ENCODE data around the gene RMND5B. TPM values are rescaled to one million over a fixed set of nuclear protein-coding genes. Genes with fewer than 3 reads are reported as not detected.
"Not testable (repeated sequence)": the region's sequence is repeated elsewhere in the genome, so short reads cannot be mapped to it uniquely, and the experiment has no call there.

Gene RMND5B
- total and polyA plus RNA-seq, 5 donors from 2014 or later, result 22.0 to 39.9 (median 35.0) TPM

DNA sequence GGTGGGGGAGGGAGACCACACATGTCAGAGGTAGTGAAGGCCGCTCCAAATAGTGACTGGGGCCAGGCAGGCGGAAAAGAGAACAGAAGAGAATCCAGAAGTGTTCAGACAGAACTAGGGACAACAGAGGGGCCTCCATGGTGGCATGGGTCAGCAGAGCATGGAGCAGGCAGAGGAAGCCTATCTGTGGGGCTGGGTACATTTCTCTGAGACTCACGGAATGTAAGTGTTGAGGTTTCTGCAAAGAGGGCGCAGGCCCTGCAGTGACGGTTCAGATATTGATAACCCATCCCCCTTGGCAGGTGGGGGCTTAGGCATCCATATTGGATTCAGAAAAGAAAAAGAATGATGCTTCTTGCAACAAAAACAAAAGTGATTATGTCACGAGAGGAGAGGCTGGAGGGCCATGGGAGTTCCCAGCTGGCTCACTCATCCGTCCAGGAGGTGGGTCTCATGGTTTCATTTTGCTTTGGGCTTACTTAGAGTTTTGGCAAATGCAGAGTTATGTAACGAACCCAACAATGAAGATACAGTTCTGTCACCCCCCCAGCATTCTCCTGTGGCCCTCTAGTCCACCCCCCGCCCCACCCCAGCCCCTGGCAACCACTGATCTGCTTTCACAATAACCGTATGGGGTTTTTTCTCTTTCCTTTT, 5.4 kb upstream of the RMND5B start:
- Mint-ChIP-seq H3K4me3 (no peak overlapping the region), H3K36me3 (no peaks in the 10 kb centered on the region), H3K27me3 (no peaks in the 10 kb centered on the region), H3K4me1 (peaks cover 2 to 11% (median 5%) of the 10 kb centered on the region in 4 donors), H3K9me3 (no peaks in the 10 kb centered on the region), H3K27ac (no peak overlapping the region)
- Histone ChIP-seq H3K4me1 (ENCODE audit: control insufficient read depth, insufficient read depth, low read length, poor library complexity, severe bottlenecking) (peaks cover 16% of the 10 kb centered on the region), H3K27me3 (ENCODE audit: control insufficient read depth, insufficient read depth, low read length) (no peaks in the 10 kb centered on the region), H3K9me3 (ENCODE audit: control insufficient read depth in 2 of 2, low read length in 2 of 2) (no peaks in the 10 kb centered on the region), H3K4me3 (ENCODE audit: low read depth, low read length) (no peak overlapping the region), H3K27ac (ENCODE audit: insufficient read depth, low read length, poor library complexity, severe bottlenecking) (no peak overlapping the region), H3K36me3 (ENCODE audit: control insufficient read depth, insufficient read depth, low read length) (no peaks in the 10 kb centered on the region)
- DNase-seq, result no peak
- ATAC-seq (ENCODE audit: low read depth in 2 of 2), result no peak

DNA sequence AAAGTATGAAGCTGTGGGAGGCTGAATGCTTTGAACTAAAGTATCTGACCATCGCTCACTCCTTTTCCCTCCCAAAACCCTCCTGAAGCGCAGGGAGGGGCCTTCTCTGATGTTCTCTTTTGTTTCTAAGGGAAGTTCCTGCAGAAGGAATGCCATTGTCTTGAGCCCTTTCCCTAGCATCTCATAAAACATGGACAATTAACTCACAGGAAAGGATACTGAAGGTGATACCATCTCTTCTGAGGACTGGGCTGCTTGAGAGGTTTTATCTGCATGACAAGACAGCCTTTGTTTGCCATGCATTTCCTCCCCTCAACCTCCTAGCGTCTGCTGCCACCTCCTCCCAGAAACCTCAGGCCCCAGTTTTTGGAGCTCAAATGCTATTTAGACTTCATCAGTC, 4.3 kb upstream of the RMND5B start:
- Histone ChIP-seq H3K4me1 (ENCODE audit: control insufficient read depth, insufficient read depth, low read length, poor library complexity, severe bottlenecking) (peaks cover 9% of the 10 kb centered on the region), H3K27me3 (ENCODE audit: control insufficient read depth, insufficient read depth, low read length) (no peaks in the 10 kb centered on the region), H3K27ac (ENCODE audit: insufficient read depth, low read length, poor library complexity, severe bottlenecking) (no peak overlapping the region), H3K9me3 (ENCODE audit: control insufficient read depth in 2 of 2, low read length in 2 of 2) (no peaks in the 10 kb centered on the region), H3K4me3 (ENCODE audit: low read depth, low read length) (no peak overlapping the region), H3K36me3 (ENCODE audit: control insufficient read depth, insufficient read depth, low read length) (no peaks in the 10 kb centered on the region)
- Mint-ChIP-seq H3K36me3 (peaks cover 1% of the 10 kb centered on the region), H3K4me1 (peaks cover 3 to 8% (median 5%) of the 10 kb centered on the region in 4 donors), H3K27ac (peak overlapping the region in 1 of 3 donors; percentile 35), H3K9me3 (no peaks in the 10 kb centered on the region), H3K4me3 (peak overlapping the region in 1 of 4 donors; percentile 57), H3K27me3 (no peaks in the 10 kb centered on the region)
- no peak for ATAC-seq (ENCODE audit: low read depth in 2 of 2)
- DNase-seq, result no peak

DNA sequence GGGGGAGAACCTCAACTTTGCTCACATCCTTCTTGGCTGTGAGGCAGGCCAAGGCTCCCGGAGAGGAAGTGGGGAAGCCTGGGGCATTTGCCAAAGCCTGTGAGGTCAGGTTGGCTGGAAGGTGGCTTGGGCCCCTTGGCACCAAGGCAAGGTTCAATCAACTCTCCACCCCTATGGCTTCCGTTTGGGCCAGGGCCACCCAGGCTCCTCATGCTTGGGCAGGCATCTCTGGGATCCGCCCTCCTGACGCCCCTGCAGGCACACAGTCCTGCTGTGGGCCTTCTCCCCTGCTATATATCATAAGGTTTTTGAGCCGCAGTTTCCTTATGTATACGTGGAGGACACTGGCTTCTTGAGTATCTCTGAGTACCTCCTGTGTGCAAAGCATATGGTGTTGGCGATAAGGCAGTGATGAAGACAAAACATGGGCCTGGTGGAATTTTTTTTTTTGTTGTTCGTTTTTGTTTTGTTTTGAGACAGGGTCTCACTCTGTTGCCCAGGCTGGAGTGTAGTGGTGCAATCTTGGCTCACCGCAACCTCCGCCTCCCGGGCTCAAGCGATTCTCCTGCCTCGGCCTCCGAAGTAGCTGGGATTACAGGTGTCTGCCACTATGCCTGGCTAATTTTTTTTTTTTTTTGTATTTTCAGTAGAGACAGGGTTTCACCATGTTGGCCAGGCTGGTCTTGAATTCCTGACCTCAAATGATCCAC, 3.4 kb upstream of the RMND5B start:
- H3K27me3 Mint-ChIP-seq; H3K36me3 Mint-ChIP-seq; DNase-seq; ATAC-seq (ENCODE audit: low read depth in 2 of 2); H3K27me3 ChIP-seq (ENCODE audit: control insufficient read depth, insufficient read depth, low read length); H3K36me3 ChIP-seq (ENCODE audit: control insufficient read depth, insufficient read depth, low read length); H3K27ac ChIP-seq (ENCODE audit: insufficient read depth, low read length, poor library complexity, severe bottlenecking); H3K9me3 ChIP-seq (ENCODE audit: control insufficient read depth in 2 of 2, low read length in 2 of 2); H3K4me3 ChIP-seq (ENCODE audit: low read depth, low read length); H3K9me3 Mint-ChIP-seq: not testable (repeated sequence)
- H3K4me1 ChIP-seq (ENCODE audit: control insufficient read depth, insufficient read depth, low read length, poor library complexity, severe bottlenecking), result peaks cover 13% of the 10 kb centered on the region
- Mint-ChIP-seq H3K4me3 (peak overlapping the region in 2 of 4 donors; percentile 57 to 61), H3K4me1 (peaks cover 4 to 17% (median 7%) of the 10 kb centered on the region in 4 donors), H3K27ac (peak overlapping the region in 1 of 3 donors; percentile 38)

DNA sequence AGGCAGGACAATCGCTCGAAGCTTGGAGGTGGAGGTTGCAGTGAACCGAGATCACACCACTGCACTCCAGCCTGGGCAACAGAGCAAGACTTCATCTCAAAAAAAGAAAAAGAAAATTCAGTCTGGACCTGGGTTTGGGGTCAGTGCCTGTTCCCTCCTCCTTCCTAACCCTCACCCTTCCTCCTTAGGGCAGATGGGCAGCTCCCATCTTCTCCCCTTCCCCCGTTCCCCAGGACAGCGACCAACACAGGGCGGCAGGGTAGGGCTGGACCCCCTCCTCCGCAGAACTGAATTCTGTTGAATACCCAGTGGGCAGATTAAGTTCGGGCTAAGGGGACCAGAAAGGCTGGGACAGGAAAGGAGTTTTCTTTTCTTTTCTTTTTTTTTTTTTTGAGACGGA, 1.5 kb upstream of the RMND5B start:
- Histone ChIP-seq H3K27ac (ENCODE audit: insufficient read depth, low read length, poor library complexity, severe bottlenecking) (no peak overlapping the region), H3K27me3 (ENCODE audit: control insufficient read depth, insufficient read depth, low read length) (no peaks in the 10 kb centered on the region), H3K4me3 (ENCODE audit: low read depth, low read length) (no peak overlapping the region), H3K36me3 (ENCODE audit: control insufficient read depth, insufficient read depth, low read length) (peaks cover 2% of the 10 kb centered on the region), H3K9me3 (ENCODE audit: control insufficient read depth in 2 of 2, low read length in 2 of 2) (no peaks in the 10 kb centered on the region), H3K4me1 (ENCODE audit: control insufficient read depth, insufficient read depth, low read length, poor library complexity, severe bottlenecking) (peaks cover 13% of the 10 kb centered on the region)
- Mint-ChIP-seq H3K27ac (no peak overlapping the region), H3K4me1 (peaks cover 8 to 26% (median 13%) of the 10 kb centered on the region in 4 donors), H3K9me3 (peaks cover 0 to 3% (median 0%) of the 10 kb centered on the region in 7 donors), H3K36me3 (peaks cover 10% of the 10 kb centered on the region), H3K27me3 (no peaks in the 10 kb centered on the region), H3K4me3 (peak overlapping the region in 3 of 4 donors; percentile 50 to 86 (median 64))
- DNase-seq (no peak), ATAC-seq (ENCODE audit: low read depth in 2 of 2) (no peak)

DNA sequence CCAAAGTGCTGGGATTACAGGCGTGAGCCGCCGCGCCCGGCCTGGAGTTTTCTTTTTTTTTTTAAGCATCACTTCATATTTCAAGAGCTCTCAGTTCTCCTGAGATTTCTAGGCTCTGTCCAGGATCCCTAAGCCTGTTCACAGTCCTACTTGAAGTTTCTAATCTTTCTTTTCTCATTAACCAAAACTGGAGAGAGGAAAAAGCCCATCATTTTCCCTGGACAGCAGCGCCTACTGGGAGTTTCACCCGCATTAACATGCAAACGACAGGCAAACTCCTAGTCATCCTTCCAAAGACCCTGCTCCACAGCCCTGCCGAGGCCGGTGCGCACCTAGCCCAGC, 609 bp upstream of the RMND5B start:
- peaks cover 10 to 32% (median 17%) of the 10 kb centered on the region in 4 donors for H3K4me1 Mint-ChIP-seq
- DNase-seq, result not testable (repeated sequence)

DNA sequence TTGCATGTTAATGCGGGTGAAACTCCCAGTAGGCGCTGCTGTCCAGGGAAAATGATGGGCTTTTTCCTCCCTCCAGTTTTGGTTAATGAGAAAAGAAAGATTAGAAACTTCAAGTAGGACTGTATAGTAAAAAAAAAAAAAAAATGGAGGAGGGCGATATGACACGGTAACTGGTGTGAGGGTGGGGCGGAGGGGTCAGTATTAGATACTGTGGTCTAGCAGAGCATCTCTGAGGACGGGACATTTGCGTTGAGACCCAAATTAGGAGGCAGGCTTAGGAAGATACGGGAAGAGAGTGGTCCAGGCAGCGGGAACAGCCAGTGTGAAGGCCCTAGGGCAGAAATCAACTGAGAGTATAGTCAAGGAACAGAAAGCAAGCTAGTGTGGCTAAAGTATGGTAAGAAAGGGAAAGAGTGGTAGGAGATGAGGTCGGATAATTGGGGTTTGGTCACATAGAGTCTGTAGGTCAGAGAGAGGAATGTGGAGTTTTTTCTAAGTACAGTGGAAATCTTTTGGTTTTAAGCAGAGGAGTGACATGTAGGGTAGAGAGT, 707 bp downstream of the RMND5B start:
- Histone ChIP-seq H3K4me3 (ENCODE audit: low read depth, low read length) (peak overlapping the region; percentile 48), H3K36me3 (ENCODE audit: control insufficient read depth, insufficient read depth, low read length) (peaks cover 16% of the 10 kb centered on the region), H3K27ac (ENCODE audit: insufficient read depth, low read length, poor library complexity, severe bottlenecking) (peak overlapping the region; percentile 84), H3K4me1 (ENCODE audit: control insufficient read depth, insufficient read depth, low read length, poor library complexity, severe bottlenecking) (peaks cover 16% of the 10 kb centered on the region), H3K9me3 (ENCODE audit: control insufficient read depth in 2 of 2, low read length in 2 of 2) (no peaks in the 10 kb centered on the region), H3K27me3 (ENCODE audit: control insufficient read depth, insufficient read depth, low read length) (no peaks in the 10 kb centered on the region)
- DNase-seq (no peak), ATAC-seq (ENCODE audit: low read depth in 2 of 2) (no peak)
- peaks cover 0 to 3% (median 0%) of the 10 kb centered on the region in 7 donors for H3K9me3 Mint-ChIP-seq
- H3K4me1 Mint-ChIP-seq, result peaks cover 10 to 40% (median 26%) of the 10 kb centered on the region in 4 donors
- no peaks in the 10 kb centered on the region for H3K27me3 Mint-ChIP-seq
- peaks cover 24% of the 10 kb centered on the region for H3K36me3 Mint-ChIP-seq
- peak overlapping the region; percentile 81 to 94 (median 91) for H3K27ac Mint-ChIP-seq
- H3K4me3 Mint-ChIP-seq, result peak overlapping the region; percentile 84 to 94 (median 88)

More for the DNA sequence above, 609 bp upstream of the RMND5B start:
- peak overlapping the region; percentile 84 for H3K27ac ChIP-seq (ENCODE audit: insufficient read depth, low read length, poor library complexity, severe bottlenecking)
- H3K27me3 ChIP-seq (ENCODE audit: control insufficient read depth, insufficient read depth, low read length); H3K9me3 Mint-ChIP-seq; ATAC-seq (ENCODE audit: low read depth in 2 of 2); H3K27me3 Mint-ChIP-seq; H3K36me3 ChIP-seq (ENCODE audit: control insufficient read depth, insufficient read depth, low read length); H3K9me3 ChIP-seq (ENCODE audit: control insufficient read depth in 2 of 2, low read length in 2 of 2): not testable (repeated sequence)
- Mint-ChIP-seq H3K27ac (peak overlapping the region in 1 of 3 donors; percentile 60), H3K36me3 (peaks cover 15% of the 10 kb centered on the region), H3K4me3 (peak overlapping the region; percentile 77 to 90 (median 84))
- peak overlapping the region; percentile 58 for H3K4me3 ChIP-seq (ENCODE audit: low read depth, low read length)
- H3K4me1 ChIP-seq (ENCODE audit: control insufficient read depth, insufficient read depth, low read length, poor library complexity, severe bottlenecking), result peaks cover 13% of the 10 kb centered on the region

DNA sequence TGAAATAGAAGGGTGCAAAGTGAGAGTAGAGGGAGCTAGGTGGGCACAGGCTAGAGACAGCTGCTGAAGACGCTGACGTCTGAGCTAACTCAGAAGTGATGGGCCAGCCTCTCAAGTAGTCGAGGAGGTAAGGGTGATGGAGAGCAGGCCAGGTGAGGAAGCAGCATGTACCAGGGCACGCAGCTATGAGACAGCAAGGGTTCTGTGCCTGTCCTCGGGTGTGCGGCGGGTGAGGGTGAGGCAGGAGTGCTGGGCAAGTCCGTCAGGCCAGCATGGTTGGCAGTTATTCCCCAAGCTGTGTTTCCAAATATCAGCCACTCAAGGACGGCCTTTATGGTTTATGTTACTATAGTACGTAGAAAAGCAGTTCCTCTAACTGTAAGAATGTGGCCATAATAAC, 6.2 kb downstream of the RMND5B start:
- Mint-ChIP-seq H3K27me3 (no peaks in the 10 kb centered on the region), H3K36me3 (peaks cover 37% of the 10 kb centered on the region), H3K27ac (peak overlapping the region in 1 of 3 donors; percentile 59), H3K4me3 (no peak overlapping the region), H3K4me1 (peaks cover 14 to 36% (median 24%) of the 10 kb centered on the region in 4 donors), H3K9me3 (peaks cover 0 to 3% (median 0%) of the 10 kb centered on the region in 7 donors)
- H3K36me3 ChIP-seq (ENCODE audit: control insufficient read depth, insufficient read depth, low read length), result peaks cover 26% of the 10 kb centered on the region
- no peaks in the 10 kb centered on the region for H3K27me3 ChIP-seq (ENCODE audit: control insufficient read depth, insufficient read depth, low read length)
- no peaks in the 10 kb centered on the region for H3K9me3 ChIP-seq (ENCODE audit: control insufficient read depth in 2 of 2, low read length in 2 of 2)
- no peak overlapping the region for H3K4me3 ChIP-seq (ENCODE audit: low read depth, low read length)
- no peak overlapping the region for H3K27ac ChIP-seq (ENCODE audit: insufficient read depth, low read length, poor library complexity, severe bottlenecking)
- DNase-seq (no peak), ATAC-seq (ENCODE audit: low read depth in 2 of 2) (no peak)
- H3K4me1 ChIP-seq (ENCODE audit: control insufficient read depth, insufficient read depth, low read length, poor library complexity, severe bottlenecking), result peaks cover 3% of the 10 kb centered on the region
